AG09309 (cell line): ENCODE measurements around the gene NTPCR.
"Not testable (repeated sequence)": the region's sequence is repeated elsewhere in the genome, so short reads cannot be mapped to it uniquely, and the experiment has no call there.

ENCODE experiments used
- DNase-seq: peaks from one replicate; pipeline ENCODE4 v3.0.0-alpha.2; 2010; ENCODE audit warnings: low read depth
- H3K4me3 ChIP-seq: 2 replicates; pipeline ENCODE4 v1.5.1; 2011; ENCODE audit warnings: mild to moderate bottlenecking, low read depth, low read length, moderate library complexity; ENCODE audit not compliant: control insufficient read depth
- CTCF ChIP-seq: IDR thresholded peaks from 2 replicates; pipeline ENCODE4 v1.5.1; 2011; ENCODE audit warnings: mild to moderate bottlenecking, low read depth, low read length, inconsistent platforms; ENCODE audit not compliant: insufficient read depth, control insufficient read depth; ENCODE audit errors: missing control alignments

Gene NTPCR

DNA sequence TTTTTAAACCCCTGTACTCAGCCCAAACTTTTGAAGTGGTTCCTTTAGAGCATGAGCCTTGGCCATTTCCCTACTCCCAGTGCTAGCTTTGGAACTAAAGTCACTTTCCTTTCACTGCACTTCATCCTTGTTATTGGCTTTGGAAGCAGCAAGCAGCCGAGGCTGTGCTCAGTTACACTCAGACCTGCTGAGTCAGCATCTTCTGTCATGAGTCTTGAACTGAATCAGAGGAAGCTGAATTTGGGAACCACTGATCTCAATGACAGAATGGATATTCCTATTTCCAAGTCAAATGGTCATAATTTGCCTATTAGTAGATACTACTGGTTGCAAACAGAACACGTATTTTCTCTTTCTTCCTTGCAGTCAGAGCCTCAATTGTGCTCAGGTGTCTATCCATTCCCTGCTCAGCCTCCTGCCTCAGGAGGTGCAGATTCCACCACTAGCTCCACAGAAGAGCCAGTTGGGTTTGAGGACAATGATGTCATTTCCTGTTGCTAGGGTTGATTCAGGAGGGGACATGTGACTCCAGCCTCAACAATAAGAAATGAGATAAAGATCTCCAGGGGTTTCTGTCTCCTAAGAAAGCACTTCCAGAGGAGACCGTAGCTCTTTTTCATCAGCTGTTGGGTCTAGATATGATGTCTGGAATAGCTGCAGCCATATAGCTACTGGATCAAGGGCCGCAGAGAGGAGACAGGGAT, 44.9 kb upstream of the NTPCR start:
- no peak overlapping the region for H3K4me3 ChIP-seq
- no peak for TF ChIP-seq CTCF
- no peak for DNase-seq

DNA sequence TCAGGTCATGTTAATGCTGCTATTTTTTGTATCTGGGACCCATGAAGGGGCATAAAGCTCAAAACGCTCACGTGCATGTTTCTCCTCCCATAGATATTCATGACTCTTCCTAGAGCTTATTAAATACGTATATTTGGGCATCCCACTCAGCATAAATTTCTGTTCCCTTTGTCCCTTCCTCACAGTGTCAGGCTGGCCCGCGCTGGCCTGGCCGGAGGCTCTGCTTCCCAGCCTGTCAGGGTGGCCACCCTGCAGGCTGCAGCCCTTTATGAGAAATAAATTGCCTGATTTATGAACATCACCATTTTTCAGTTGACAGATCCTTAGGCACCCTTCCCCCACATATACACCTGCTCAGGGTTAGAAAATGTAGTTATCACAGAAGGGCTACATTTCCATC, 44.0 kb upstream of the NTPCR start:
- TF ChIP-seq CTCF: no peak
- H3K4me3 ChIP-seq: no peak overlapping the region
- no peak for DNase-seq

DNA sequence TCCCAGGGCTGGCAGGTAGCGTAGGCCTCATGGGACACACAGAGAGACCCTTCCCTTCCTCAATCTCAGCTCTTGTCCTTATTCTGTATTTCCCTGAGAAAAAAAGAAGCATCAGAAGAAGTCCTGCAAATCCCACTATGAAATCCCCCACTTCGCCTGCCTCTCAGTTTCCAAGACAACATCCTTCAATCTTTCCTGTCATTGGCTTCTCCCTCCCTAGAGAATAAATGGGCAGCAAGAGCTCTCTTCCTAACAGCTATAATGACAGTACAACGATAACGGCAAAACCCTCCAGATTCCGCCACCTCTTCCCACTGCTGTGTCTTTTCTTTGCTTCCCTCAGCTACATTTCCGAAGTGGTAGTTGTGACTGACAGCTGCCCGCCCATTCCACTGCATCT, 41.6 kb upstream of the NTPCR start:
- no peak for TF ChIP-seq CTCF
- no peak overlapping the region for H3K4me3 ChIP-seq
- DNase-seq: no peak

- no peak overlapping the region for H3K4me3 ChIP-seq
- no peak for TF ChIP-seq CTCF
- no peak for DNase-seq
These were observed 40.7 kb upstream of the NTPCR start for GRCh38 chr1:232909752-232910151.

GRCh38 chr1:232911027-232911599, 39.3 kb upstream of the NTPCR start:
- no peak for TF ChIP-seq CTCF
- no peak for DNase-seq
- H3K4me3 ChIP-seq: no peak overlapping the region

- no peak for DNase-seq
- H3K4me3 ChIP-seq: no peak overlapping the region
- no peak for TF ChIP-seq CTCF
These were observed 37.4 kb upstream of the NTPCR start for GRCh38 chr1:232912845-232913580.

- not testable (repeated sequence) for DNase-seq, H3K4me3 ChIP-seq
These were observed 36.1 kb upstream of the NTPCR start for GRCh38 chr1:232914271-232914670.
